HepG2 (cell line): ENCODE results near the gene MIGA2. TPM values are rescaled to one million over a fixed set of nuclear protein-coding genes. Genes with fewer than 3 reads are reported as not detected.

ENCODE experiments used
- FOXP4 ChIP-seq: sonication (generic); formaldehyde crosslinking; IDR thresholded peaks from 2 replicates; pipeline ENCODE4 v1.4.0; 2020; ENCODE audit warnings: missing genetic modification reagents
- KDM4B ChIP-seq: sonication (generic); formaldehyde crosslinking; IDR thresholded peaks from 2 replicates; pipeline ENCODE4 v1.4.0; 2020; ENCODE audit warnings: missing genetic modification reagents
- MAFK ChIP-seq, 2 experiments: IDR thresholded peaks in 1 of 2; conservative IDR thresholded peaks in 1 of 2; 2 replicates each; pipeline ENCODE4 v1.6.1; 2011; ENCODE audit warnings: improper control_type of control experiment in 2 of 2, low read length in 2 of 2
- MEIS1 ChIP-seq: sonication (generic); formaldehyde crosslinking; IDR thresholded peaks from 2 replicates; pipeline ENCODE4 v1.9.0; 2021; ENCODE audit warnings: mild to moderate bottlenecking, missing genetic modification reagents, moderate library complexity, borderline replicate concordance
- PHF20 ChIP-seq: sonication (generic); formaldehyde crosslinking; IDR thresholded peaks from 2 replicates; pipeline ENCODE4 v1.5.0; 2020; ENCODE audit warnings: mild to moderate bottlenecking, missing genetic modification reagents
- POLR2G ChIP-seq: fragments of 200-400 bp; formaldehyde crosslinking; IDR thresholded peaks from 2 replicates; pipeline ENCODE4 v1.6.1; 2018; ENCODE audit warnings: mild to moderate bottlenecking, low read depth, low read length, moderate library complexity
- RNF219 ChIP-seq: sonication (generic); formaldehyde crosslinking; IDR thresholded peaks from 2 replicates; pipeline ENCODE4 v1.5.0; 2020; ENCODE audit warnings: mild to moderate bottlenecking, missing genetic modification reagents
- SSRP1 ChIP-seq: IDR thresholded peaks from 2 replicates; pipeline ENCODE4 v1.6.1; 2016; ENCODE audit warnings: control low read depth
- ZBTB42 ChIP-seq: sonication (generic); formaldehyde crosslinking; IDR thresholded peaks from 2 replicates; pipeline ENCODE4 v1.5.0; 2020; ENCODE audit warnings: mild to moderate bottlenecking, missing genetic modification reagents
- ZMYM2 ChIP-seq: sonication (generic); formaldehyde crosslinking; IDR thresholded peaks from 2 replicates; pipeline ENCODE4 v1.8.0; 2022; ENCODE audit warnings: mild to moderate bottlenecking, missing genetic modification reagents
- ZNF138 ChIP-seq: sonication (generic); formaldehyde crosslinking; IDR thresholded peaks from 2 replicates; pipeline ENCODE4 v1.5.0; 2020; ENCODE audit warnings: mild to moderate bottlenecking, low read depth, missing genetic modification reagents
- ZNF331 ChIP-seq: sonication (generic); formaldehyde crosslinking; IDR thresholded peaks from 2 replicates; pipeline ENCODE4 v1.4.0; 2020; ENCODE audit warnings: missing genetic modification reagents
- ZNF678 ChIP-seq: sonication (generic); formaldehyde crosslinking; IDR thresholded peaks from 2 replicates; pipeline ENCODE4 v1.4.0; 2020; ENCODE audit warnings: mild to moderate bottlenecking, missing genetic modification reagents
- ZNF713 ChIP-seq: sonication (generic); formaldehyde crosslinking; IDR thresholded peaks from 2 replicates; pipeline ENCODE4 v1.4.0; 2020; ENCODE audit warnings: mild to moderate bottlenecking, missing genetic modification reagents
- ZNF746 ChIP-seq: sonication (generic); formaldehyde crosslinking; IDR thresholded peaks from 2 replicates; pipeline ENCODE4 v1.8.0; 2022; ENCODE audit warnings: mild to moderate bottlenecking, missing genetic modification reagents
- ZNF773 ChIP-seq: sonication (generic); formaldehyde crosslinking; IDR thresholded peaks from 2 replicates; pipeline ENCODE4 v1.4.0; 2020; ENCODE audit warnings: missing genetic modification reagents, borderline replicate concordance
- polyA plus RNA-seq, 8 experiments: library from polyadenylated mRNA; depleted of rRNA in 3 of 8; stranded (reverse) in 7 of 8; unstranded in 1 of 8; fragments of >200 nt; fragmentation: Illumina TruSeq in 4 of 8; extraction: Trizol in 4 of 8; gene quantifications; 2 replicates each; pipeline versions ENCODE4 v1.2.1 to v1.2.3, GENCODE V29; 2011 to 2016; ENCODE audit warnings: low read depth in 4 of 8, missing spikeins in 1 of 8, mixed read lengths in 1 of 8; ENCODE audit not compliant: insufficient read depth in 1 of 8
- total RNA-seq, 5 experiments: library from RNA; depleted of rRNA; stranded (reverse); fragments of >200 nt; fragmentation: Illumina TruSeq; extraction: Trizol; gene quantifications; 2 replicates each; pipeline ENCODE4 v1.2.3, GENCODE V29; 2016; ENCODE audit warnings: low read depth in 1 of 5
- TF ChIP-seq, protein P1 (sequence below): sonication (generic); formaldehyde crosslinking; IDR thresholded peaks from 2 replicates; pipeline ENCODE4 v1.5.1; 2020; ENCODE audit warnings: missing genetic modification reagents, mild to moderate bottlenecking, borderline replicate concordance
- TF ChIP-seq, protein P2 (sequence below): sonication (generic); formaldehyde crosslinking; IDR thresholded peaks from 2 replicates; pipeline ENCODE4 v1.5.1; 2020; ENCODE audit warnings: mild to moderate bottlenecking, missing genetic modification reagents, moderate library complexity

Gene MIGA2
- total and polyA plus RNA-seq, 2 of the 13 experiments (the other 11 are each of a cell fraction or from before 2014, with no cell fraction given) = 10.8 to 17.1 TPM

GRCh38 chr9:129110740-129111527, 74.5 kb downstream of the MIGA2 start, which contains the start of the genes CRAT and PTPA (continued):
- 0 out of 2 replicates have a peak, but pooled peaks have one; percentile 35 for TF ChIP-seq ZNF678 (CRISPR knock-in tag)
- peak; percentile 43; the same call in 1 of the 2 replicates for TF ChIP-seq ZNF773 (CRISPR knock-in tag)
- peak; percentile 64; the same call in 1 of the 2 replicates for TF ChIP-seq ZNF138 (CRISPR knock-in tag)
- no peak; the same call in 1 of the 2 replicates for TF ChIP-seq ZNF713
- TF ChIP-seq, protein P1, sequence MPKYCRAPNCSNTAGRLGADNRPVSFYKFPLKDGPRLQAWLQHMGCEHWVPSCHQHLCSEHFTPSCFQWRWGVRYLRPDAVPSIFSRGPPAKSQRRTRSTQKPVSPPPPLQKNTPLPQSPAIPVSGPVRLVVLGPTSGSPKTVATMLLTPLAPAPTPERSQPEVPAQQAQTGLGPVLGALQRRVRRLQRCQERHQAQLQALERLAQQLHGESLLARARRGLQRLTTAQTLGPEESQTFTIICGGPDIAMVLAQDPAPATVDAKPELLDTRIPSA (CRISPR knock-in tag) = 0 out of 2 replicates have a peak, but pooled peaks have one; percentile 30
- TF ChIP-seq, protein P2, sequence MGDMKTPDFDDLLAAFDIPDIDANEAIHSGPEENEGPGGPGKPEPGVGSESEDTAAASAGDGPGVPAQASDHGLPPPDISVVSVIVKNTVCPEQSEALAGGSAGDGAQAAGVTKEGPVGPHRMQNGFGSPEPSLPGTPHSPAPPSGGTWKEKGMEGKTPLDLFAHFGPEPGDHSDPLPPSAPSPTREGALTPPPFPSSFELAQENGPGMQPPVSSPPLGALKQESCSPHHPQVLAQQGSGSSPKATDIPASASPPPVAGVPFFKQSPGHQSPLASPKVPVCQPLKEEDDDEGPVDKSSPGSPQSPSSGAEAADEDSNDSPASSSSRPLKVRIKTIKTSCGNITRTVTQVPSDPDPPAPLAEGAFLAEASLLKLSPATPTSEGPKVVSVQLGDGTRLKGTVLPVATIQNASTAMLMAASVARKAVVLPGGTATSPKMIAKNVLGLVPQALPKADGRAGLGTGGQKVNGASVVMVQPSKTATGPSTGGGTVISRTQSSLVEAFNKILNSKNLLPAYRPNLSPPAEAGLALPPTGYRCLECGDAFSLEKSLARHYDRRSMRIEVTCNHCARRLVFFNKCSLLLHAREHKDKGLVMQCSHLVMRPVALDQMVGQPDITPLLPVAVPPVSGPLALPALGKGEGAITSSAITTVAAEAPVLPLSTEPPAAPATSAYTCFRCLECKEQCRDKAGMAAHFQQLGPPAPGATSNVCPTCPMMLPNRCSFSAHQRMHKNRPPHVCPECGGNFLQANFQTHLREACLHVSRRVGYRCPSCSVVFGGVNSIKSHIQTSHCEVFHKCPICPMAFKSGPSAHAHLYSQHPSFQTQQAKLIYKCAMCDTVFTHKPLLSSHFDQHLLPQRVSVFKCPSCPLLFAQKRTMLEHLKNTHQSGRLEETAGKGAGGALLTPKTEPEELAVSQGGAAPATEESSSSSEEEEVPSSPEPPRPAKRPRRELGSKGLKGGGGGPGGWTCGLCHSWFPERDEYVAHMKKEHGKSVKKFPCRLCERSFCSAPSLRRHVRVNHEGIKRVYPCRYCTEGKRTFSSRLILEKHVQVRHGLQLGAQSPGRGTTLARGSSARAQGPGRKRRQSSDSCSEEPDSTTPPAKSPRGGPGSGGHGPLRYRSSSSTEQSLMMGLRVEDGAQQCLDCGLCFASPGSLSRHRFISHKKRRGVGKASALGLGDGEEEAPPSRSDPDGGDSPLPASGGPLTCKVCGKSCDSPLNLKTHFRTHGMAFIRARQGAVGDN (CRISPR knock-in tag) = no peak; the same call in 1 of the 2 replicates
- no peak for TF ChIP-seq FOXP4 (CRISPR knock-in tag)
- TF ChIP-seq SSRP1 = peak; percentile 99
- no peak for TF ChIP-seq RNF219 (CRISPR knock-in tag)
- TF ChIP-seq KDM4B (CRISPR knock-in tag) = no peak
- TF ChIP-seq ZNF331 (CRISPR knock-in tag) = no peak; the same call in 1 of the 2 replicates
- peak; percentile 61 for TF ChIP-seq PHF20
- 0 out of 2 replicates have a peak, but pooled peaks have one; percentile 2 for TF ChIP-seq ZNF746 (CRISPR knock-in tag)
- TF ChIP-seq MEIS1 (CRISPR knock-in tag) = no peak
- no peak for TF ChIP-seq MAFK (conservative IDR thresholded peaks at IDR 0.05 in 1 of 2, IDR thresholded peaks at IDR 0.05 in 1 of 2; ENCODE audit: low read length in 2 of 2)
- TF ChIP-seq ZMYM2 (CRISPR knock-in tag) = 0 out of 2 replicates have a peak, but pooled peaks have one; percentile 7
- no peak for TF ChIP-seq ZBTB42 (CRISPR knock-in tag)
- peak; percentile 94 for TF ChIP-seq POLR2G
